ENCODE data around the gene KCNK13. TPM values are rescaled to one million over a fixed set of nuclear protein-coding genes. Genes with fewer than 3 reads are reported as not detected.

Gene KCNK13
- total and polyA plus RNA-seq, 2 of the 4 experiments (the other 2 are of a cell fraction), result not detected

DNA sequence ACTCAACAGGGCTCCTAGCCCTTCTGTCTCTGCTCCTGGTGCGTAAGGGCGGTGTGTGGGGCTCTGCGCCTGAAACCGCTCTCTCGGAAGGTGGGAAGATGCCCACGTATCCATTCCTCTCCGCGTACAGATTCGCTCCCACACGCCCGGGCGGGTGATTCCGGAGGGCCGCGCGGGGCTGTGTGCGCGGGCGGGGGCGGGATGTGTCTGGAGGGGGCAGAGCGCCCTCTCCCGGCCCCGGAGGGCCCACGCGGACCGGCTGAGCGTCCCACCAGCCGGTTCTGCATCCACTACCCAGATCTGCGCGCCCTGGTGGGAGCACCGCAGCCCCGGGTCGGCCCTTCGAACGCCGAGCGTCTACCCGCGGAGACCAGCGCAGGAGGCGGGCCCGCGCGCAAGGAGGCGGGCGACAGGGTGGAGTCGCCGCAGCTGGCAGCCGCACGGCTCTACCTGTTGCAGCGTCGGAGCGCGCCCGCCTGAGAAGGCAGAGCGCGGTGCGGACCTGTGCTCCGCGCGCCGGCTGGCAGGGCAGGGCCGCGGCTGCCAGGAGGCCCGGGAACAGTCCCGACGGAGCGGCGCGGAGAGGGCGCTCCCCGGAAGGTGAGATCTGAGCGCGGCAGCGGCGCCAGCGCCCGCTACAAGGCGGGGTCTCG lies 1.4 kb upstream of the KCNK13 start:
- peaks cover 60% of the 10 kb centered on the region for H3K27me3 ChIP-seq (ENCODE audit: control insufficient read depth, insufficient read depth, low read length)

More for the DNA sequence above, 1.4 kb upstream of the KCNK13 start:
- H4K5ac ChIP-seq (ENCODE audit: low read depth, low read length), result no peak overlapping the region
- peak; percentile 51 for DNase-seq
- no peak overlapping the region for H3K14ac ChIP-seq (replicated peaks; ENCODE audit: low read depth, low read length)
- TF ChIP-seq RAD21 (IDR thresholded peaks at IDR 0.05; ENCODE audit: low read length) (peak; percentile 50), SMC3 (IDR thresholded peaks at IDR 0.05; ENCODE audit: low read depth, low read length) (peak; percentile 33), USF2 (IDR thresholded peaks at IDR 0.05; ENCODE audit: low read depth, low read length) (no peak), MAFK (IDR thresholded peaks at IDR 0.05; ENCODE audit: low read depth, low read length) (no peak), CTCF (conservative IDR thresholded peaks at IDR 0.05; ENCODE audit: low read depth, low read length) (peak; percentile 57), MAZ (IDR thresholded peaks at IDR 0.05; ENCODE audit: borderline replicate concordance, low read depth, low read length) (peak; percentile 70), FOS (IDR thresholded peaks at IDR 0.05; ENCODE audit: low read depth, low read length) (no peak)
- H3K4me1 ChIP-seq (ENCODE audit: control insufficient read depth, insufficient read depth, low read length), result peaks cover 4% of the 10 kb centered on the region; the same call in 1 of the 2 replicates
- BruUV-seq (replicated peaks), result no TSS peak
- H3K36me3 ChIP-seq (ENCODE audit: control insufficient read depth, insufficient read depth, low read length), result no peaks in the 10 kb centered on the region
- H3K27ac ChIP-seq (ENCODE audit: insufficient read depth, low read length), result no peak overlapping the region
- dilution Hi-C loops (cut with HindIII; ENCODE audit: low sequenced_read_pairs, unreplicated experiment) (no loop called here), in situ Hi-C loops (cut with MboI; ENCODE audit: low sequenced_read_pairs) (no loop called here), intact Hi-C loops (cut with micrococcal nuclease) (loop anchor here (1.0 kb wide), 1 partner anchor 87 kb away; no protein-coding TSS in a partner anchor)
- H4K8ac ChIP-seq (ENCODE audit: low read depth in 2 of 2, low read length in 2 of 2), result no peak overlapping the region
- H3K4me2 ChIP-seq (ENCODE audit: low read depth, low read length), result peak overlapping the region; percentile 95
- H3K4me3 ChIP-seq (ENCODE audit: insufficient read depth, low read depth, low read length), result peak overlapping the region; percentile 74
- POLR2A ChIA-PET (ENCODE audit: unreplicated experiment), result no interaction called here
- H3K23ac ChIP-seq (ENCODE audit: low read depth, low read length), result no peak overlapping the region
- H2AFZ ChIP-seq (replicated peaks; ENCODE audit: low read length, poor library complexity), result peak overlapping the region; percentile 86
- H3K4ac ChIP-seq (ENCODE audit: low read depth, low read length), result no peak overlapping the region
- 0 out of 2 replicates have a peak, but pooled peaks cover 2% of the 10 kb centered on the region for H3K9me3 ChIP-seq (ENCODE audit: control insufficient read depth, insufficient read depth, low read length)
- CTCF ChIA-PET, result interaction anchor here (0.6 to 1.3 kb wide), 3 partner anchors 82 to 741 kb away, joined by 3 to 5 read pairs (median 5); no protein-coding TSS in a partner anchor
- no peak overlapping the region for H2BK20ac ChIP-seq (ENCODE audit: low read depth, low read length)
- H2BK120ac ChIP-seq (ENCODE audit: low read depth, low read length), result no peak overlapping the region
- 0% methylated on average over 20 of the region's 80 CpGs; no CpG with 5 or more reads in 1 of the 2 experiments for WGBS, 2 experiments (ENCODE audit: extremely low coverage in 2 of 2, insufficient read length in 1 of 2)
- no peak overlapping the region for H2BK5ac ChIP-seq (ENCODE audit: low read depth, low read length, poor library complexity, severe bottlenecking)
- H3K79me1 ChIP-seq (ENCODE audit: low read depth in 1 of 2, low read length in 2 of 2), result no peaks in the 10 kb centered on the region
- peak overlapping the region; percentile 65 for H3K9ac ChIP-seq (ENCODE audit: low read depth, low read length)
- H3K18ac ChIP-seq (ENCODE audit: low read depth, low read length), result no peak overlapping the region
- no peak overlapping the region for H2AK5ac ChIP-seq (ENCODE audit: low read depth, low read length)
- no peak overlapping the region for H2BK15ac ChIP-seq (ENCODE audit: low read depth, low read length)
- H2AK9ac ChIP-seq (replicated peaks; ENCODE audit: low read depth, low read length, poor library complexity), result peak overlapping the region; percentile 50
- no peak overlapping the region for H4K91ac ChIP-seq (ENCODE audit: insufficient read depth, low read depth, low read length)
- H3K56ac ChIP-seq (ENCODE audit: extremely low read depth, insufficient read depth, low read length), result no peak overlapping the region
- peak; percentile 91 for ATAC-seq (ENCODE audit: low read depth)
- H4K20me1 ChIP-seq (ENCODE audit: insufficient read depth, low read length), result no peaks in the 10 kb centered on the region
- no peaks in the 10 kb centered on the region for H3K9me1 ChIP-seq (ENCODE audit: insufficient read depth, low read length)
